Measurements from ENCODE around the gene CAPN9.

- TF ChIP-seq POLR2AphosphoS5 (IDR thresholded peaks at IDR 0.05), result no peak
- no peak for TF ChIP-seq CTCF (IDR thresholded peaks at IDR 0.05)
These were observed 62.2 kb downstream of the CAPN9 start for GRCh38 chr1:230809256-230809990.

Data from gastroesophageal sphincter (tissue), 3 donors.